HG03139 (cell line): Measurements from ENCODE around the gene GRPR.
A peak's percentile ranks its signal among the peaks of the same experiment; 100 is the strongest.
"Not testable (repeated sequence)": the region's sequence is repeated elsewhere in the genome, so short reads cannot be mapped to it uniquely, and the experiment has no call there.

Experiments
- ATAC-seq: cut with Tn5 transposase; IDR thresholded peaks from one replicate; pipeline ENCODE4 v1.9.1; 2021; ENCODE audit not compliant: unreplicated experiment

The GRPR gene

GRCh38 chrX:16175329-16176061, 52.1 kb downstream of the GRPR start:
- no peak for ATAC-seq

DNA sequence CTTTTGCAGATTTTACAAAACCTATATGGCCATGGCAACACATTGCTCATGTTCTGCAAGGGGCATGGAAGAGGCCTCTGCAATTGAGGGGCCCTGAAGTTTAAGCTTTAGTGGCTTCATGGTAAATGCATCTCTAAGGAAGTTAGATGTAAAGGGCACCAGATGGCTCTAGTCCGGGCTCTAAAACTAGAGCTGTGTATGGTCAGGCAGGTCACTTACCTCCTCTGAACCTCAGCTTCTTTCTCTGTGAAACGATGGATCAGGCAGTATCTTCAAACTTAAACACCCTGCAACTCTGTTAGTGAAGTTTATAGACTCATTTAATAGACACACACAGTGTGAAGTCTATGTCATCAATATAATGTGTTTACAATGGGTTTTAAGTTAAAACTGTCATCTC, 53.9 kb downstream of the GRPR start:
- ATAC-seq: no peak

- ATAC-seq: not testable (repeated sequence)
These were observed 60.5 kb downstream of the GRPR start for GRCh38 chrX:16183843-16184242.

DNA sequence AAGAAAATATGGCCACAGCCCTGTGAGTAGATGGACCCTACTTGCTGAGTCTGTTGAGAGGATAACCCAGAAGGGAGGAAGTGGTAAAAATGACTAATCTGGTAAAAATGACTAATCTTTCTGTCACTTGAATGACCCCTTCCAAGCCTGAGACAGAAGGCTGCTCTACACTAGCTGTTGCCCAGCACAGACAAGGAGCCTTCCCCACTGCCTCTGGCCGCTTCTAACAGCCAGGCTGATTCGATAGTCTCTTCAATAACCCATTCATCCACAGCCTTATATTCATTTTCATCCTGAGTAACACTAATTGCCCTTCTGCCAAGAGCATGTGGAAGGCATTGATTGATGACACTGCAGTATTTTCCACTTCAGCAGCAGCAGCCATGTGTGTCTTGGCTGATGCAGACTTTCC, 62.4 kb downstream of the GRPR start:
- ATAC-seq: peak; percentile 98

DNA sequence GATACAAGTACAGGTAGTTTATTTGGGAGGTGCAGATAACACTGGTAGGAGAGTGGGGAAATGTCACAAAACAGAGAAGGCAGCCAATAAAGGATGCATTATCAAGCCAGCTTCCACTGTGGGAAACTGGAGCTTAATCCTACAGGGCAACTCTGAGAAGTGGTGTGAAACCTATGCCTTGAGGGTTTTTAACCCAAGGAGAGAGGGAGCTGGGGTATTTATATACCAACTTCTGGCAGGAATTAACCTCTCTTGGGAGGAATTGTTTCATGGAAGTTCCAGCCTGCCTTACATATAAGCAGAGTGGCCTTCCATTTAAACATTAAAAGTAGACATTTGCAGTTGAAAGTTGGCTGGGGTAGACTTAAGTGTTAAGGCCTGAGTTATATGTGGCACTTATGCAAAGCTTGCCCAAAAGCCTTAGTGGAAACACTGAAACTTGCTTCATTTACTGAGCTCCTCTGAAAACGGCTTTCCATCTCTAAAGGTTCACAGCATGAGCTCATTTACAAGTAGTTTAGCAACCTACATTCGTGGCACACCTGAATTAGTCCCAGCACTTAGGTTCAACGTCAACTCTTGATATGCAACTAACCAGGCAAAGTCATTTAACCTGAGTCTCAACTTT, 63.1 kb downstream of the GRPR start:
- no peak for ATAC-seq

- ATAC-seq: no peak
These were observed 63.8 kb downstream of the GRPR start for GRCh38 chrX:16187024-16187760.

DNA sequence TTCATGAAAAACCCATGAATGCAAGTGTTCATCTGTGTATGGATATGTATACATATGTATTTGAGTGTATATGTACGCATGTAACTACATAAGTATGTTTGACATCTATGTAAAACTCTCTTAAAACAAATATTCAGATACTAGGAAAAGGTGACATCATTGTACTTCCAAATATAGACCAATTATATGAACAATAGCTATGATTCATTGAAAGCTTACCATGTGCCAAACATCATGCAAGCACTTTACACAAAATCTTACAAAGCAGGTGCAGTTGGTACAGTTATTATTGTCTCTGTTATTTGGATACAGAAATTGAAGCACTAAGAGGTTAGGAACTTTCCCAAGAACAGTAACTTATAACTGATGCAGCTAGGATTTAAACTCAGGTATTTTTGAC, 65.3 kb downstream of the GRPR start:
- ATAC-seq: no peak

- ATAC-seq: no peak
These were observed 68.2 kb downstream of the GRPR start for GRCh38 chrX:16191605-16192004.

- no peak for ATAC-seq
These were observed 73.5 kb downstream of the GRPR start for GRCh38 chrX:16196829-16197228.

- ATAC-seq: no peak
These were observed 76.0 kb downstream of the GRPR start for GRCh38 chrX:16199343-16199742.

DNA sequence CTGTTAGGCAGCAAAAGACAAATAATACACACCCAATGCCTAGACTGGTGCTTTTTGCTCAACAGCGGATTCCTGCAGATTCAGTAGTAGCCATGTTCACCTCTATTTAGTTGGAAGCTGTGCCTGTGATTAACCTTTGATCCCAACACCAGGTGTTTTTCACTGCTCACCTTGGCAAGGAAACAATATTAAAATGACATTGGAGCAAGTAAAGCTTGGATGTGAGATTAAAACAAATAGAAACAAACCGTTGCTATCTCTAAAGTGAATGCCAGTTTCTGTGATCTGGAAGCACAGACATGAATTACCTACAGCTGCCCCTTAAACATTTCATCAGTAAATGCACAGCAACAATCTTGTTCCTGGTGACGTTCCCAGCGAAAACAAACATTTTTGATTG, 79.6 kb downstream of the GRPR start:
- no peak for ATAC-seq
